Tibial artery (tissue), 4 donors: ENCODE data around the gene SORCS3.

Experiments used
- DNase-seq, 2 donors: peaks; one replicate each; pipeline ENCODE4 v3.0.0-alpha.2; 2019
- H3K27ac ChIP-seq, 2 donors: fragments of 200-600 bp; sonication (generic) in 1 of 2; 1 replicate in 1 of 2; 2 replicates in 1 of 2; pipeline ENCODE4 v1.5.1; 2018 to 2019; ENCODE audit warnings: mild to moderate bottlenecking in 1 of 2
- H3K27me3 ChIP-seq, 2 donors: fragments of 200-600 bp; sonication (generic) in 1 of 2; one replicate each; pipeline versions ENCODE4 v1.5.1 to v1.6.0; 2016 to 2019
- H3K36me3 ChIP-seq, 3 donors: fragments of 200-600 bp; sonication (generic) in 2 of 3; one replicate each; pipeline ENCODE4 v1.5.1; 2016 to 2019; ENCODE audit warnings: mild to moderate bottlenecking in 2 of 3
- H3K4me1 ChIP-seq, 4 donors: fragments of 200-600 bp; sonication (generic) in 2 of 4; 1 replicate in 3 of 4; 2 replicates in 1 of 4; pipeline ENCODE4 v1.5.1; 2016 to 2019
- H3K4me3 ChIP-seq, 2 donors: fragments of 200-600 bp; sonication (generic) in 1 of 2; 1 replicate in 1 of 2; 2 replicates in 1 of 2; pipeline ENCODE4 v1.5.1; 2018 to 2019; ENCODE audit warnings: mild to moderate bottlenecking in 2 of 2
- H3K9me3 ChIP-seq, 3 donors: fragments of 200-600 bp; sonication (generic) in 1 of 3; one replicate each; pipeline ENCODE4 v1.5.1; 2016 to 2019
- intact Hi-C: fragments of 100-400 bp; cut with DNase I; formaldehyde crosslinking; loops from one replicate; pipeline ENCODE4 v1.15.0; 2023; ENCODE audit warnings: low total_unique reads
- TF ChIP-seq, protein P1 (sequence below), 2 experiments: fragments of 200-600 bp in 1 of 2; fragments of 450-650 bp in 1 of 2; IDR thresholded peaks; one replicate each; pipeline ENCODE4 v1.5.1; 2017 to 2019; ENCODE audit warnings: antibody characterized with exemption in 2 of 2, mild to moderate bottlenecking in 1 of 2, moderate library complexity in 1 of 2

Gene SORCS3

GRCh38 chr10:105237685-105238084 lies 596.6 kb downstream of the SORCS3 start:
- Histone ChIP-seq H3K4me3 (no peak overlapping the region), H3K9me3 (peaks cover 0 to 4% (median 3%) of the 10 kb centered on the region in 3 donors), H3K4me1 (no peaks in the 10 kb centered on the region), H3K27ac (no peak overlapping the region), H3K36me3 (no peaks in the 10 kb centered on the region), H3K27me3 (no peaks in the 10 kb centered on the region)
- TF ChIP-seq, protein P1, sequence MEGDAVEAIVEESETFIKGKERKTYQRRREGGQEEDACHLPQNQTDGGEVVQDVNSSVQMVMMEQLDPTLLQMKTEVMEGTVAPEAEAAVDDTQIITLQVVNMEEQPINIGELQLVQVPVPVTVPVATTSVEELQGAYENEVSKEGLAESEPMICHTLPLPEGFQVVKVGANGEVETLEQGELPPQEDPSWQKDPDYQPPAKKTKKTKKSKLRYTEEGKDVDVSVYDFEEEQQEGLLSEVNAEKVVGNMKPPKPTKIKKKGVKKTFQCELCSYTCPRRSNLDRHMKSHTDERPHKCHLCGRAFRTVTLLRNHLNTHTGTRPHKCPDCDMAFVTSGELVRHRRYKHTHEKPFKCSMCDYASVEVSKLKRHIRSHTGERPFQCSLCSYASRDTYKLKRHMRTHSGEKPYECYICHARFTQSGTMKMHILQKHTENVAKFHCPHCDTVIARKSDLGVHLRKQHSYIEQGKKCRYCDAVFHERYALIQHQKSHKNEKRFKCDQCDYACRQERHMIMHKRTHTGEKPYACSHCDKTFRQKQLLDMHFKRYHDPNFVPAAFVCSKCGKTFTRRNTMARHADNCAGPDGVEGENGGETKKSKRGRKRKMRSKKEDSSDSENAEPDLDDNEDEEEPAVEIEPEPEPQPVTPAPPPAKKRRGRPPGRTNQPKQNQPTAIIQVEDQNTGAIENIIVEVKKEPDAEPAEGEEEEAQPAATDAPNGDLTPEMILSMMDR (IDR thresholded peaks at IDR 0.05): no peak
- DNase-seq: no peak
- intact Hi-C loops: no loop called here

- H3K27me3 ChIP-seq: no peaks in the 10 kb centered on the region
- DNase-seq: no peak
- H3K36me3 ChIP-seq: no peaks in the 10 kb centered on the region
- no peak overlapping the region for H3K4me3 ChIP-seq
- H3K9me3 ChIP-seq: peaks cover 0 to 4% (median 3%) of the 10 kb centered on the region in 3 donors
- intact Hi-C loops: no loop called here
- TF ChIP-seq, protein P1 (IDR thresholded peaks at IDR 0.05): no peak
- H3K4me1 ChIP-seq: no peaks in the 10 kb centered on the region
- no peak overlapping the region for H3K27ac ChIP-seq
Measured at GRCh38 chr10:105239311-105240219, 598.5 kb downstream of the SORCS3 start.

DNA sequence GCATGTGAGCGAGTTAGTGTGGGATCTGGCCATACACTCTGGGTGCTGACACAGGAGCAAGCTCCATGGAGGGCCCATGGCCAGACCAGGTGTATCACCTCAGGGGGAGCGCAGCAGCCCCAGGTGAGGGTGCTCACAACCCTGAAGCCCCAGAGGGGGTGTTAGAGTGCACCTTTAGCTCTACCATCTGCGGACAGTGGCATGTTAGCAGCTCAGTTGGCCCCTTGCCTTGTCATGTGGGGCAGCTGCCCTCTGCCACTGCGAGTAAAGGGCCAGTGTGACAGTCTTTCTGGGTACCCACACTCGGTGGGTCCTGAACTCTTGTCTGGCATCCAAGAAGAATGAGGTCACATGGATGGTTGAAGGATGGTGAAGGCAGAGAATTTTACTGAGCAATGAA lies 600.2 kb downstream of the SORCS3 start:
- TF ChIP-seq, protein P1 (IDR thresholded peaks at IDR 0.05): no peak
- DNase-seq: no peak
- H3K9me3 ChIP-seq: peaks cover 0 to 4% (median 3%) of the 10 kb centered on the region in 3 donors
- no peaks in the 10 kb centered on the region for H3K27me3 ChIP-seq
- intact Hi-C loops: no loop called here
- no peaks in the 10 kb centered on the region for H3K4me1 ChIP-seq
- no peak overlapping the region for H3K4me3 ChIP-seq
- H3K27ac ChIP-seq: no peak overlapping the region
- no peaks in the 10 kb centered on the region for H3K36me3 ChIP-seq

DNA sequence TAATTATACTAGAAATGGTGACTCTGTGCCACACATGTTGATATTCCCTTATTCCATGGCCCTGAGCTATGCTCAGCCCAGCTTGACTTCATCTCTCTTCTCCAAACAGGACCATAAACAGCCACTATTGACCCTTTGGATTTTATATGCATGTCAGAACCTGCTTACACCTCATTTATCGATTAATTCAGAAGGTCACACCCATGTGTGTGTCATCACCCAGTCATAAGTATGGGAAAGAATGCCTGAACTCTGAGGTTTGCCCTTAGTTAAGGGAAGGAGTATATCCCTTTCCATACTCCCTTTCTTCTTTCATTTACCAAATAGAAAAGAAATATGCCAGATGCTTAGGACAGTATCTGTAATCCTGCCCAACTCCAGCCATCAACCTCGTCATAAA lies 602.3 kb downstream of the SORCS3 start:
- Histone ChIP-seq H3K36me3 (no peaks in the 10 kb centered on the region), H3K4me1 (no peaks in the 10 kb centered on the region), H3K27ac (no peak overlapping the region), H3K9me3 (peaks cover 0 to 4% (median 3%) of the 10 kb centered on the region in 3 donors), H3K4me3 (no peak overlapping the region), H3K27me3 (no peaks in the 10 kb centered on the region)
- TF ChIP-seq, protein P1 (IDR thresholded peaks at IDR 0.05): no peak
- no peak for DNase-seq
- intact Hi-C loops: no loop called here

DNA sequence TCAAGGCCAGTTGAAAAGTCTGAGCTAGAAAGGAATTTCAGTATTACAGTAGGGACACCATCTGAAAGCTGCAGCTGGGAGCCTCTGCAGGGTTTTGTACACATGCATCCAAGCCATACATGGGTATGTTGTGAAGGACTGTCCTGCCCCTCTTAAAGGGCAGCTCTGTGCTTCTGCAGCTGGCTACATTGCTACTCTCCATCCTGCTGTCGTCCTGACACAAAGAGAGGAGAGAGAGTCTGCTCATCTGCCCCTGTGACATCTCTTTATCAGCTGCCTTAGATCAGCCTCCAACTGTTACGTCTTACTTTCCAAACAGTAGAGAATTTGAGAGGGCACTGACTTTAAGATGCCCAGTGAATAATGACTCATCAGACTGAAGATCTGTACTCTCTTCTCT lies 602.7 kb downstream of the SORCS3 start:
- Histone ChIP-seq H3K4me3 (no peak overlapping the region), H3K4me1 (no peaks in the 10 kb centered on the region), H3K27ac (no peak overlapping the region), H3K36me3 (no peaks in the 10 kb centered on the region), H3K27me3 (no peaks in the 10 kb centered on the region), H3K9me3 (peaks cover 0 to 4% (median 3%) of the 10 kb centered on the region in 3 donors)
- TF ChIP-seq, protein P1 (IDR thresholded peaks at IDR 0.05): no peak
- DNase-seq: no peak
- intact Hi-C loops: no loop called here
